GM10266 (cell line): Measurements from ENCODE around the gene TBL3.

Experiments used
- DNase-seq: peaks from one replicate; pipeline ENCODE4 v3.0.0; 2012; ENCODE audit errors: extremely low spot score
- TF ChIP-seq, protein P1 (sequence below): IDR thresholded peaks from 2 replicates; pipeline ENCODE4 v1.5.1; 2012; ENCODE audit warnings: mild to moderate bottlenecking, low read depth; ENCODE audit not compliant: control insufficient read depth, insufficient read depth; ENCODE audit errors: missing control alignments

TBL3 gene

DNA sequence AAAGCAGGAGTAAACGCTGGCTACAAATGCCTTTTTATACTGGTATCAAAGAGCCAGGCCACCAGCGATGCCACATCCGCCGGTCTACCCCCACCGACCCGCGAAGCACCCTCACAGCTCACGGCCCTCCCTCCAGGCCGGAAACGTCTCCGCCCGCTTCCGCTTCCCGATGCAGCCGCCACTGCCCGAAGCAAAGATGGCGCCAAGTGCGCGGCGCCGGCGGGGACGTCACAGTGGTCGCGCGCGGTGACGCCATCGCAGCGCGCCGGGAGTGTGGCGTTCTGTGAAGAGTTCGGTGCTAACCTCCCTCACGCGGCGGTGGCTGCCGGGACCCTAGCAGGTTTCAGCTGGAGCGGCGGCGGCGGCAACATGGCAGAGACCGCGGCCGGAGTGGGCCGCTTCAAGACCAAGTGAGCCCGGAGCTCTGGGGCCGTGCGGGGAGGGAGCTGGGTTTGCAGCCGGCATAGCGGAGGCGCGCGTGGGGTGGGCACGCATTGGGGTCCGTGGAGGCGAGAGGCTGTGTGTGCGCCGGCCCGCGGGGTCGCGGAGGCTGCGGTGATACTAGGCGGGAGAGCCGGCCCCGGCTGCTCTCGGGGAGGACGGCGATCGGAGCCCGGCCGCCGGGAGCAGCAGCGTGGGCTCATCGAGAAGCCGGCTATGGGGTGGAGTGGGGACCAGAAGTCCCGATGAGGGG, at the start of gene TBL3:
Gene TBL3 (plus strand): TSS at position 258 of the 694 bp plus-strand sequence. CDS start 112 bp downstream, at position 370.
- TF ChIP-seq, protein P1, sequence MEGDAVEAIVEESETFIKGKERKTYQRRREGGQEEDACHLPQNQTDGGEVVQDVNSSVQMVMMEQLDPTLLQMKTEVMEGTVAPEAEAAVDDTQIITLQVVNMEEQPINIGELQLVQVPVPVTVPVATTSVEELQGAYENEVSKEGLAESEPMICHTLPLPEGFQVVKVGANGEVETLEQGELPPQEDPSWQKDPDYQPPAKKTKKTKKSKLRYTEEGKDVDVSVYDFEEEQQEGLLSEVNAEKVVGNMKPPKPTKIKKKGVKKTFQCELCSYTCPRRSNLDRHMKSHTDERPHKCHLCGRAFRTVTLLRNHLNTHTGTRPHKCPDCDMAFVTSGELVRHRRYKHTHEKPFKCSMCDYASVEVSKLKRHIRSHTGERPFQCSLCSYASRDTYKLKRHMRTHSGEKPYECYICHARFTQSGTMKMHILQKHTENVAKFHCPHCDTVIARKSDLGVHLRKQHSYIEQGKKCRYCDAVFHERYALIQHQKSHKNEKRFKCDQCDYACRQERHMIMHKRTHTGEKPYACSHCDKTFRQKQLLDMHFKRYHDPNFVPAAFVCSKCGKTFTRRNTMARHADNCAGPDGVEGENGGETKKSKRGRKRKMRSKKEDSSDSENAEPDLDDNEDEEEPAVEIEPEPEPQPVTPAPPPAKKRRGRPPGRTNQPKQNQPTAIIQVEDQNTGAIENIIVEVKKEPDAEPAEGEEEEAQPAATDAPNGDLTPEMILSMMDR: no peak
- peak; percentile 97 for DNase-seq

DNA sequence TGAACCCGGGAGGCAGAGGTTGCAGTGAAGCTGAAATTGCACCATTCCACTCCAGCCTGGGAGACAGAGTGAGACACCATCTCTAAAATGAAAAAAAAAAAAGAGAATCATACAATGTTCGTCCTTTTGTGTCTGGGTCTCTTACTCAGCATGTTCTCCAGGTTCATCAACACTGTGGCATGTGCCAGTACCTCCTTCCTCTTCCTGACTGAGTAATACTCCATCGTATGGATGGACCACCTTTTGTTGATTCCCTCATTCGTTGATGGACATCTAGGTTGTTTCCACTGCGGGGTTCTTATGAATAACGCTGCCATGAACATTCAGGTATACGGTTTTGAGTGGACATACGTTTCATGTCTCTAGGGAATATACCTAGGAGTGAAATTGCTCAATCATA, 49.5 kb upstream of the TBL3 start:
- TF ChIP-seq, protein P1: no peak
- DNase-seq: no peak

DNA sequence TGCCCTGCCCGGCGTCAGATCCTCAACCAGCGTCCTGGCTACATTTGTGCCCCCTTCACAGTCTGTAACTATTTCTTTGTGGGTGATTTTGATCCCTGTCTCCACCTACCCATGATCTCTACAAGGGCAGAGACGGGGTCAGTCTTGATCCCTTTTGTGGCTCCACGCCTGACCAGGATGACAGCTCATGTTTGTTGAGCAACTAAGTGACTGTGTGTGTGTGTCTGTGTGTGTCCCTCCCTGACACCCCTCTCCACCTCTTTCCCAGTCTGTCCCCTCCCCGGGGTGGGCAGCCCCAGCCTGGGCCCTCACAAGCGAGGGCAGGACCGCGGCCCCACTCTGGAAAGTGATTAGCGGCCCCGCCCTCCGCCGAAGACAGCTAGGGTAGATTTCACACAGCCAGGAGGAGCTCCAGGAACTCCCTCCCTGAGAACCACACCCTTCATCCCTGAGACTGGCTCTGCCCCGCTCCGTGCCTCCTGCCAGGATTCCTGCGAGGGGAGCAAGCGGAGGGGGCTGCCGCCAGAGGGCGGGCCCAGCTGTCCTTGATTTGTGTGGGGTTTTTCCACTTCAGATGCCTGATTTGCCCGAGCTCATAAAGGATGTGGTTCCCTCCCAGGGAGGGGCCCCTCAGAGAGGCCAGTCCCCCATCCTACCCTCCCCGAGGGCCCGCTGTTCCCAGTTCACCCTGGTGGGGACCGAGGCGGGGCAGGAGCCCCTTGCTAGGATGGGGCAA, 48.4 kb upstream of the TBL3 start:
- TF ChIP-seq, protein P1: peak; percentile 9
- no peak for DNase-seq

DNA sequence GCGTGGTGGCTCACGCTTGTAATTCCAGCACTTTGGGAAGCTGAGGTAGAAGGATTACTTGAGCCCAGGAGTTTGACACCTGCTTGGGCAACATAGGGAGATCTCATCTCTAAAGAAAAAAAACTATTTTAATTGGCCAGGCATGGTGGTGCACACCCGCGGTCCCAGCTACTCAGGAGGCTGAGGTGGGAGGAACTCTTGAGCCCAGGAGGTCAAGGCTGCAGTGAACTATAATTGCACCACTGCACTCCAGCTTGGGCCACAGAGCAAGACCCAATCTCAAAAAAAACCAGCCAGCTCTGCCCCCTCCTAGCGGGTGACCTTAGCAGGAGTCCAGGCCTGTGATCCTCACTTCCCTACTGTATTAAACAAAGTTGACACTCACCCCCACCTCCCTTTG, 47.8 kb upstream of the TBL3 start:
- TF ChIP-seq, protein P1: no peak
- no peak for DNase-seq

DNA sequence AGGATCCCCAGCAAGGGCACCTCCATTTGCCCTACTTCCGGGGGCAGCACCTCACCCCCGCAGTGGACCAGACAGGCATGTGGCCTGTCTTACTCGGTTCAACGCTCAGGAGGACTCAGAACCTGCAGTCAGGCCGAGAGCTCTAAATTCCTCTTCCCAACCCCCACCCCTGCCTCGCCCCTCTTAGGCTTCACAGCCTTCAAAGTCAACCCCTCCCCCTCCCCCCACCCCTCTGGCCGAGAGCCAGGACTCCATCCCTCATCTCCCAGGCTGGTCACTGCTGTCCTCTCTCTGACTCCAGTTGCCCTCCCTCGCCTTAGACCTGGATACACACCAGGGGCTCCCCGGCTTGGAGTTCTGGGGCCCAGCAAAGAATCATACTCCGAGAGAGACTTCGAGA, 45.6 kb upstream of the TBL3 start:
- no peak for DNase-seq
- TF ChIP-seq, protein P1: no peak

DNA sequence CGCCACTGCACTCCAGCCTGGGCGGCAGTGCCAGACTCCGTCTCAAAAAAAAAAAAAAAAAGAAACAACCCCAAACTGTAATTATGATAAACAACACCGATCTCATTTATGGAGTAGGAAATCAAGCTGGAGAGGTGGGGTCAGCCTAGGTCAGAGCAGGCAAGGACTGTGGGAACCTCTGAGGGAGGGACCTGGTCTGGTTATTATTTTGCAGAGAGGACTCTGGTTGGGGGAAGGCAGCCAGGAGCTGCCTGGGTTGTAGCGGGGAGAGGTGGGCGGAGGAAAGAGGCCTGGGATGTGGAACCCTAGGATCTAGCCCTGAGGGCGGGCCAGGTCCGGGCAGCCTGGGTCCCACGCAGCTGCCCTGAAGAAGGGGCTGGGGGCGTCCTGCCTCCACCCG, 42.7 kb upstream of the TBL3 start:
- TF ChIP-seq, protein P1: no peak
- peak; percentile 58 for DNase-seq
